Smooth muscle cell (in vitro differentiated cells): ENCODE data around the gene GNG2. TPM values are rescaled to one million over a fixed set of nuclear protein-coding genes. Genes with fewer than 3 reads are reported as not detected.
A peak's percentile ranks its signal among the peaks of the same experiment; 100 is the strongest.

Experiments
- DNase-seq: peaks from one replicate; lab custom pipeline; 2025; ENCODE audit not compliant: unreplicated experiment; lab: John Stamatoyannopoulos, UW
- H2AFZ ChIP-seq: fragments of 200-600 bp; sonication (generic); 2 replicates; pipeline ENCODE4 v1.6.0; 2016; ENCODE audit warnings: antibody characterized with exemption, low read depth, mild to moderate bottlenecking
- H3F3A ChIP-seq: fragments of 200-600 bp; sonication (generic); 2 replicates; pipeline ENCODE4 v1.6.0; 2017; ENCODE audit warnings: antibody characterized with exemption, low read depth
- H3K27ac ChIP-seq: fragments of 200-600 bp; sonication (generic); 2 replicates; pipeline ENCODE4 v1.5.1; 2016; ENCODE audit warnings: low read depth, mild to moderate bottlenecking
- H3K27me3 ChIP-seq: fragments of 200-600 bp; sonication (generic); 2 replicates; pipeline ENCODE4 v1.6.1; 2016; ENCODE audit warnings: low read depth, mild to moderate bottlenecking
- H3K36me3 ChIP-seq: fragments of 200-600 bp; sonication (generic); 2 replicates; pipeline ENCODE4 v1.5.1; 2016; ENCODE audit warnings: low read depth
- H3K4me1 ChIP-seq: fragments of 200-600 bp; sonication (generic); 2 replicates; pipeline ENCODE4 v1.5.1; 2016; ENCODE audit warnings: low read depth
- H3K4me2 ChIP-seq: fragments of 200-600 bp; sonication (generic); 2 replicates; pipeline ENCODE4 v1.6.0; 2016; ENCODE audit warnings: mild to moderate bottlenecking
- H3K4me3 ChIP-seq: fragments of 200-600 bp; sonication (generic); 2 replicates; pipeline ENCODE4 v1.5.1; 2016; ENCODE audit warnings: mild to moderate bottlenecking
- H3K79me2 ChIP-seq: fragments of 200-600 bp; sonication (generic); 2 replicates; pipeline ENCODE4 v1.6.0; 2016; ENCODE audit warnings: low read depth, mild to moderate bottlenecking
- H3K9ac ChIP-seq: fragments of 200-600 bp; sonication (generic); 2 replicates; pipeline ENCODE4 v1.6.0; 2016; ENCODE audit warnings: low read depth
- H3K9me3 ChIP-seq: fragments of 200-600 bp; sonication (generic); replicated peaks from 2 replicates; pipeline ENCODE4 v1.5.1; 2016; ENCODE audit warnings: low read depth
- H4K20me1 ChIP-seq: fragments of 200-600 bp; sonication (generic); 2 replicates; pipeline ENCODE4 v1.6.0; 2016; ENCODE audit warnings: low read depth
- CTCF ChIP-seq: fragments of 200-600 bp; sonication (generic); IDR thresholded peaks from 2 replicates; pipeline ENCODE4 v1.5.1; 2017; ENCODE audit warnings: borderline replicate concordance, mild to moderate bottlenecking, antibody characterized with exemption; ENCODE audit not compliant: insufficient read depth, poor library complexity, severe bottlenecking
- WGBS: methylation state at CpG from one replicate; pipeline ENCODE4 v1.1.7; 2016; ENCODE audit warnings: low lambda C conversion rate; 5-methylcytosine and 5-hydroxymethylcytosine counted together
- polyA plus RNA-seq: library from polyadenylated mRNA; unstranded; fragments of >200 nt; fragmentation: Nextera tagmentation; extraction: Ambion mirVana; gene quantifications from 2 replicates; pipeline ENCODE4 v1.2.1, GENCODE V29; 2016
- total RNA-seq: library from RNA; depleted of rRNA; stranded (reverse); fragments of >200 nt; gene quantifications from 2 replicates; pipeline ENCODE4 v1.2.3, GENCODE V29; 2014

Gene GNG2
- total and polyA plus RNA-seq, 2 experiments from 2014 or later = 83.6 to 128 TPM

- Histone ChIP-seq H2AFZ (no peak overlapping the region), H3K4me1 (peaks cover 5% of the 10 kb centered on the region), H4K20me1 (peaks cover 15% of the 10 kb centered on the region), H3K27me3 (no peaks in the 10 kb centered on the region), H3K36me3 (no peaks in the 10 kb centered on the region), H3K9ac (peak overlapping the region; percentile 41), H3K9me3 (no peaks in the 10 kb centered on the region), H3K79me2 (peaks cover 13% of the 10 kb centered on the region), H3K4me3 (no peak overlapping the region), H3F3A (peaks cover 6% of the 10 kb centered on the region), H3K27ac (peak overlapping the region; percentile 67), H3K4me2 (peak overlapping the region; percentile 79)
- 42% methylated on average over 6 of the region's 6 CpGs for WGBS
- DNase-seq = no peak
- no peak for TF ChIP-seq CTCF
Measured at GRCh38 chr14:51939226-51939625, 78.8 kb downstream of the GNG2 start.

GRCh38 chr14:51939755-51940301 lies 79.4 kb downstream of the GNG2 start:
- no peaks in the 10 kb centered on the region for H3K27me3 ChIP-seq

GRCh38 chr14:51942971-51943370 lies 82.6 kb downstream of the GNG2 start:
- TF ChIP-seq CTCF = no peak
- 91% methylated on average over 2 of the region's 2 CpGs for whole genome bisulfite sequencing
- no peak for DNase-seq

More at GRCh38 chr14:51939755-51940301, 79.4 kb downstream of the GNG2 start:
- no peak for DNase-seq
- no peak for TF ChIP-seq CTCF
- Histone ChIP-seq H2AFZ (no peak overlapping the region), H3K27ac (peak overlapping the region; percentile 67), H3K4me2 (peak overlapping the region; percentile 79), H3K36me3 (no peaks in the 10 kb centered on the region), H3F3A (peaks cover 6% of the 10 kb centered on the region), H3K79me2 (peaks cover 8% of the 10 kb centered on the region), H3K9me3 (no peaks in the 10 kb centered on the region), H3K4me3 (peak overlapping the region; percentile 16), H3K9ac (peak overlapping the region; percentile 41), H4K20me1 (peaks cover 15% of the 10 kb centered on the region), H3K4me1 (peaks cover 5% of the 10 kb centered on the region)
- 35% methylated on average over 10 of the region's 10 CpGs for WGBS

GRCh38 chr14:51950007-51950406 lies 89.6 kb downstream of the GNG2 start:
- Histone ChIP-seq H3K4me1 (no peaks in the 10 kb centered on the region), H3K9ac (no peak overlapping the region), H3F3A (no peaks in the 10 kb centered on the region), H4K20me1 (peaks cover 4% of the 10 kb centered on the region), H3K9me3 (no peaks in the 10 kb centered on the region), H2AFZ (no peak overlapping the region), H3K27me3 (no peaks in the 10 kb centered on the region), H3K27ac (no peak overlapping the region), H3K4me2 (no peak overlapping the region), H3K36me3 (peaks cover 19% of the 10 kb centered on the region), H3K4me3 (no peak overlapping the region), H3K79me2 (peaks cover 3% of the 10 kb centered on the region)
- TF ChIP-seq CTCF = no peak
- DNase-seq = no peak
- WGBS = 98% methylated on average over 2 of the region's 2 CpGs

More at GRCh38 chr14:51942971-51943370, 82.6 kb downstream of the GNG2 start:
- peaks cover 5% of the 10 kb centered on the region for H4K20me1 ChIP-seq
- no peaks in the 10 kb centered on the region for H3K9me3 ChIP-seq
- peaks cover 5% of the 10 kb centered on the region for H3K4me1 ChIP-seq
- no peak overlapping the region for H3K4me3 ChIP-seq
- H3K27me3 ChIP-seq = no peaks in the 10 kb centered on the region
- H2AFZ ChIP-seq = no peak overlapping the region
- no peak overlapping the region for H3K4me2 ChIP-seq
- no peak overlapping the region for H3K9ac ChIP-seq
- H3K36me3 ChIP-seq = no peaks in the 10 kb centered on the region
- H3K79me2 ChIP-seq = peaks cover 7% of the 10 kb centered on the region
- H3F3A ChIP-seq = peaks cover 6% of the 10 kb centered on the region
- H3K27ac ChIP-seq = no peak overlapping the region
